Stimulated activated CD8-positive, alpha-beta memory T cell treated with anti-CD3 and anti-CD28 coated beads, Interleukin-4, amount 100 ng/mL, for 4 hours (primary cell): Measurements from ENCODE around the gene MRPS10.

Experiments used
- DNase-seq, 2 donors: peaks; one replicate each; pipeline ENCODE4 v3.0.0-alpha.2; 2020; ENCODE audit warnings: low read depth in 2 of 2, low spot score in 1 of 2

Gene MRPS10

DNA sequence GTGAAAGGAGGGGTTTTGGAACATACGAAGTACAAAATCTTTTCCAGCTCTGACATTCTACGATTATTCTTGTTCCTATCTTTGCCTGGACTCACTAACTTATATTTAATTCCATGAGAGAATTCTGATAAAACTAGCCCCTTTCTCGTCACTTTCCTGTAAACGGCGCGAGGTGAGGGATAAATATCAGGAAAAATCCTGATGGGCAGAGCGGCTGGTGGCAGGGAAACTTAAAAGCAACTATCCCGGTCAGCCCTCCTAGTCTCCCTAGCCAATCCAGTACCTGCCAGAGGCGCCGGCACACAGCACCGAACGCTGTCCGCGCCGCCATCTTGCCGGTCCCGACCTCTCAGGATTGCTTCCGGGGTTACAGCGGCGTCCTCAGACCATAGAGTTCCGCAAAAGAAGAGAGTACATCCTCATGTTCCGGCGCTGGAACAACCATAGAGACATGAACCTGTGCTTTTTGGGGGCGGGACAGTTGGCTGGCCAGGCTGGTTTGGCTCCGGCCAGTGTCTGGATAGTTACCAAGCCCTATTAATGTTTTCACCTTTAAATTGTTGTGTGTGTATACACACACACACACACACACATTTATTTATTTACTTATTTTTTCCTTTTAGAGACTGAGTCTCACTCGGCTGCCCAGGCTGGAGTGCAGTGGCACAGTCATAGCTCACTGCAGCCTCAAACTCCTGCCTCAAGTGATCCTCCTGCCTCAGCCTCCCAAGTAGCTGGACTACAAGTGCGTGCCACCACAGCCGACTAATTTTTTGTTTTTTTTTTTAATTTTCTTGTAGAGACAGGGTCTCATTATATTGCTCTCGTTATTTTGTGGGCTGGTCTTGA lies at the start of gene MRPS10:
Gene MRPS10, minus strand, starts transcription at position 343 of the 849 bp plus-strand sequence. Its CDS starts 12 bp downstream, at position 331.
- DNase-seq = peak; percentile 77 to 80

DNA sequence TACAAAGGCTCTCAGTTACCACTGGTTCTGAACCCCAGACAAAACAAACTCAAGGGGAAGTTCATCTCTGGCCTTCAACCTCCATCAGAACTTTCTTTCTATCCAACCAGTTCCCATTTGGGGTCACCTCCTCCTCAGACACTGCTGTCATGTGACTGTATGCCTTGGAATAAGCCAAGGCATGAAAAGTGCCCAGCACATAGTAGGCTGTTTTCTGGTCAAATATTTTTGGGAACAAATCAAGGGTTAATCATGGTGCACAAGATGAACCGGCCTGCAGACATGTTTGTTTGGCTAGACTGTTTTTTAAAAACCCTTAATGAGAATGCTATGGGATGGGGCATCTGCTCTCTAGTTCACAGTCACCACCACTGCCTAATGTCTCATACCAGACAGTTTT lies 48.9 kb upstream of the MRPS10 start:
- DNase-seq = no peak

- no peak for DNase-seq
Observed at GRCh38 chr6:42264852-42265390, 47.3 kb upstream of the MRPS10 start.

GRCh38 chr6:42264162-42264851 lies 46.6 kb upstream of the MRPS10 start:
- no peak for DNase-seq

DNA sequence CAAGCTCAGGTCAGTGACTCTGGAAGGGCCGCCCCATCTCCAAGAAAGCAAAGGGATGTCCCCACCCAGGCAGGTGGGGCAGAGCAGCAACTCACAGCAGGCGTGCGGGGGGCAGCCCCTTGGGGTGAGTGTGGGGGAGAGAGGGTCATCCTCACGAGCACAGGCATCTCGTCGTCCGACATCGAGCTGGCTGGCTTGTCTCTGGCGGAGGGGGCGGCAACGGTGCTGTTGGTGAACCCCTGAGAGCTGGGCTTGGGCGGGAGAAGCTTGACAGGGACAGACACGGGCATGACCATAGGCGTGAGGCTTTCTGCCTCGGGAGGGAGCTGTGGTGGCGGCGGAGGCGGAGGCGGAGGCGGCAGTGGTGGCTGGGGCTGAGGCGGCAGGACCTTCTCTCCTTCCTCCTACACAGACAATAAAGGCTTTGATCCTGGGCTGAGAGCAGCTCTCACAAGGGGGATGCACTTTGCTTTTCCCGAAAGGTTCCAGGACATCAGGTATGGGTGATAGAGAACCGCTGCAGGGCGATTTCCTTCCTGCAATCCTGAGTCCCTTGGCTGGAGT lies 45.6 kb upstream of the MRPS10 start:
- no peak for DNase-seq

- no peak for DNase-seq
Observed at GRCh38 chr6:42260972-42261371, 43.3 kb upstream of the MRPS10 start.

GRCh38 chr6:42260396-42260888 lies 42.8 kb upstream of the MRPS10 start:
- DNase-seq = no peak

DNA sequence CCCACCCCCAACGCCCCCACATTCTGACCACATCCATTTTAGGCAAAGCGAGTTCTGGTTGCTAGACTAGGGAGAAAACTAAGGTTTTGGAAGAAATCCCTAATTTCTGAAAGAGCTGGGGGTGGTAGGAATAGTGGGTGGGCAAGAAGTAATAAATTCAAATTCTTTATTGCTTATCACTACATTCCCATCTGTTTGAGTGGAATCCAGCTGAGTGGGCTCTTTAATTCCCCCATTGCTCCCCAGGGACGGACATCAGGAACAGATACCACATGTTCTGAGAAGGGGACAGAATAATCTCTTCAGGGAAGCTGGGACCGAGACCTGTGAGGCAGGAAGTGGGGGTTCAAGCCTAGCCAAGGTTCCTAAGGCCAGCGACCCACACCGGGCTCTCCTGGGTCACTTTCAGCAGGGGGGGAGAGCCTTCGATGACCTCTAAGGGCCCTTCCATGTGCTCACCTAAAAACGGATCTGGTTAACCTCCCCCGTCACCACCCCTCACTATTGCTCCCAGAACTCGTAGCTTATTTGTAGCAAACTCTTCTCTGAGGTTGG lies 42.3 kb upstream of the MRPS10 start:
- no peak for DNase-seq

- no peak for DNase-seq
Observed at GRCh38 chr6:42259286-42259685, 41.6 kb upstream of the MRPS10 start.

DNA sequence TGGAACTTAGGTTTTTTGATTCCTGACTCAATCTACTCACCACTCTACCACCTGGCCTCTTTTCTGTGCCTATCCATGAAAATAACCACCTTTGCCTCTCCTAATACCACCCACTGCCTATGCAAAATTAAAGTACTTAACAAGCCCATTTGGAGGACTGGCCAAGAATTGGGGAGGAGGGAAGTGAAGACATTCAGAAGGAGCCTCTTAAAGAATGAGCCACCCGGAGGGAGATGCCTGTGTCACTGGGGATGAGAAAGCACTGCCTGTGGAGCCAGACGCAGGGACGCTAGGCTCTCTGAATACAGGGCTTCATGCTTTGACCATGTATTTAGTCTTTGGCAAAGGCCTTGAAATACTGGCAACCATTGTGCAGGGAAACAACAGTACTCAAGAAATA lies 40.0 kb upstream of the MRPS10 start:
- no peak for DNase-seq

GRCh38 chr6:42257063-42257462 lies 39.4 kb upstream of the MRPS10 start:
- DNase-seq = no peak

- no peak for DNase-seq
Observed at GRCh38 chr6:42255050-42255449, 37.4 kb upstream of the MRPS10 start.

DNA sequence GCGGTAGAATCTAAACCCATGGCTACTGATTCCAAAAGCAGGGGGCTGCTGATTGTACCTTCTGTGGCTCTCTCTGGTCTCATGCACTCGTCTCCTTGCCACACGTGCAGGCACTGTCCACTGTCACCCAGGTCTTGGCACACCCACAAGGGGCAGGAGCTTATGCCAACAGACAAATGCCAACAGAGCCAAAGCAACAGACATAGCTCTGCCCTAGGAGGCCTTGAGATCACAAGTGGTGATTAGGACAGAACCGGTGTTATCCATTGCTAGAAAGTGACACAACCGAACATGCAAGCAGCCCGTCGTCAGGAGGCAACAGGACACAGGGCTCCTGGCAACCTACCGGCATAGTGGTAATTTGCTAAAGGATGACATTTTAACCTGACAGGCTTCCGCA lies 36.8 kb upstream of the MRPS10 start:
- DNase-seq = no peak

DNA sequence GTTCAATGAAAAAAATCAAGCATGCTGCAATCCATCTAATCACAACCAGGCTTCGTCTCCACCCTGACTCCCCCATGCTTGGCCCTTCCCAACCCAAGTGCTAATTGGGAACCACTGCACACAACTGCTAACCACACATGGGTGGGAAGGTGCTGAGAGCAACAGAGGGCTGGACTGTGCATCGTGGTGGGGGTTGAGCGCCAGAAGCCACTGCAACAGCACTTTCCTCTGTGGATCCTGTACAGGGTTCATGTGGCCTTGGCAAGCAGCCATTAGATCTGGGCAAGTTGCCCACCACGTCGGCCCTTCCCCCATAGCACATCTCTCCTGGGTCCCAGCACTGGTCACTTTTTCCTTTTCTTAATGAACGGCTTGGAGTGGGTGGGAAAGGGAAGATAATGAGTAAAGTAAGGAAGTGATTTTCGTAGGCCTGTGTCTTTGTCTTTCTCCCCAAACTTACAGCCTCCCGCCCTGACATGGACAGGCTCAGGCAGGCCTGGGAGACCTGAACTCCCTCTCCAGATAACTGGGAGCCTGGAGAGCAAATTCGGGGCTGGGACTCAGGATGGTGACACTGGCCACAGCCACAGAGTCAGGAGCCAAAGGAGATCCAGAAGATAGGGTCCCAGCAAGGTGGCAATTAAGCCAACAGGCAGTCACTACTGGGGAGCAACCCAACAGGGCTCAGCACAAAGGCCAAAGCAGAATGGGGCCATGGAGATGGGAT lies 34.4 kb upstream of the MRPS10 start:
- no peak for DNase-seq

DNA sequence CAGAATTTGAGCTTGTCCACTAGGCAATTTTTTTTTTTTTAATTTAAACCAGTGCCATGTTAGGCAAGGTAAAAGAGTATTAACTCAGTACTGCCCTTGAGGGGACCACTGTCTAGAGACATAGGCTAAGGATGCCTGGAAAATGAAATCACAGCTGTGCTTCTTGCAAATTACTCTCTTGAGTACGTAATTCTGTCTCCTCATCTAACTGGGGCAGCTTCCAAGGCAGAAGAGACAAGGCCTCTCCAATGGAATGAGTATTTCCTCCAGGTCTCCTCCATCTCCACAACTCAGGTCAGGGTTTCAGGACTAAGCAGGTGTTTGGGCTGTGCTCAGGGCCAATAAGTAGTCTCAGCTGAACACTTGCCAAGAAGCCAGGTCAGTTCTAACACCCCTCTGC lies 33.8 kb upstream of the MRPS10 start:
- no peak for DNase-seq

- DNase-seq = no peak
Observed at GRCh38 chr6:42250274-42250931, 32.7 kb upstream of the MRPS10 start.

- no peak for DNase-seq
Observed at GRCh38 chr6:42249279-42249678, 31.6 kb upstream of the MRPS10 start.

DNA sequence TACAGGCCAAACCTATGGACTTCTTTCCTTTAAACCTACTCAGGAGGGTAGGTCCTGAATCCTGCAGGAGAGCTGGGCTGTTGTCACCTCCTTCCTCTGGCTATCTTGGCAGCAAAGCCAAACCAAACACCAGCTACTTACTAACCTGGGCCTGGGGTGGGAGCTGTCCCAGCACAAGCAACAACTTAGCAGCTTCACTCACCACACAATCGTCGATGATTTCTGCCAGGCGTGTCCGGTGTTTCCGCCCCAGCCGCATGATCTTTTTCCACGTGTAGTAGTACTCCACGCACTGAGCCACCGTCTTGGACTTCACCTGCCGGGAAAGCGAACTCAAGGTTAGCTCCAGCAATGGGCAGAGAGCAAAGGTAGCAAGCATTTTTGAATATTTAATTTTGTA lies 25.4 kb upstream of the MRPS10 start:
- no peak for DNase-seq

- DNase-seq = no peak
Observed at GRCh38 chr6:42241915-42242314, 24.3 kb upstream of the MRPS10 start.

GRCh38 chr6:42239736-42240375 lies 22.2 kb upstream of the MRPS10 start:
- no peak for DNase-seq
